ENCODE results near the gene TPP2. TPM values are rescaled to one million over a fixed set of nuclear protein-coding genes. Genes with fewer than 3 reads are reported as not detected.

The TPP2 gene
- total and polyA plus RNA-seq, 2 donors from 2014 or later = 14.7 to 42.2 TPM

DNA sequence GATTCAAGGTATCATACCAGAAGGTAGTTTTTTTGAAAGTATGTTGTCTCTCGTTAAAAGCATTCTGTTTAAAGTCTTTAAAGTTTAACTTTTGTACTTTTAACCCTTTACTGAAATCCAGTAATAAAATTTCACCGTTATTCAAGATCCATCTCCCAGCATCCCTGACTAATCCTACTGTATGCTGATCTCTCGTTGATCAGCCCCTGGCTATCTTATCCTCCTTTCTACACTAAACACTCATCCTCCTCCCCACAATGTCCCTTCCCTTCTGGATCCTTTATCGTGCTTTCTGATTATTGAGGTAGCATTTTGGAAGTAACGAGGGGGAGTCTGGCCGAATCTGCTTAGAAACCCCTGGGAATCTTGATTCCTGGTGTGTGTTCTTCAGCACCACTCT lies 1.3 kb downstream of the TPP2 start:
- intact Hi-C loops (cut with DNase I) = no loop called here
- no peak overlapping the region for H3K27ac ChIP-seq (ENCODE audit: low read depth in 2 of 2, low read length in 2 of 2)
- TF ChIP-seq, protein P1, sequence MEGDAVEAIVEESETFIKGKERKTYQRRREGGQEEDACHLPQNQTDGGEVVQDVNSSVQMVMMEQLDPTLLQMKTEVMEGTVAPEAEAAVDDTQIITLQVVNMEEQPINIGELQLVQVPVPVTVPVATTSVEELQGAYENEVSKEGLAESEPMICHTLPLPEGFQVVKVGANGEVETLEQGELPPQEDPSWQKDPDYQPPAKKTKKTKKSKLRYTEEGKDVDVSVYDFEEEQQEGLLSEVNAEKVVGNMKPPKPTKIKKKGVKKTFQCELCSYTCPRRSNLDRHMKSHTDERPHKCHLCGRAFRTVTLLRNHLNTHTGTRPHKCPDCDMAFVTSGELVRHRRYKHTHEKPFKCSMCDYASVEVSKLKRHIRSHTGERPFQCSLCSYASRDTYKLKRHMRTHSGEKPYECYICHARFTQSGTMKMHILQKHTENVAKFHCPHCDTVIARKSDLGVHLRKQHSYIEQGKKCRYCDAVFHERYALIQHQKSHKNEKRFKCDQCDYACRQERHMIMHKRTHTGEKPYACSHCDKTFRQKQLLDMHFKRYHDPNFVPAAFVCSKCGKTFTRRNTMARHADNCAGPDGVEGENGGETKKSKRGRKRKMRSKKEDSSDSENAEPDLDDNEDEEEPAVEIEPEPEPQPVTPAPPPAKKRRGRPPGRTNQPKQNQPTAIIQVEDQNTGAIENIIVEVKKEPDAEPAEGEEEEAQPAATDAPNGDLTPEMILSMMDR (IDR thresholded peaks at IDR 0.05; ENCODE audit: borderline replicate concordance, extremely low read depth, insufficient read depth) = no peak

DNA sequence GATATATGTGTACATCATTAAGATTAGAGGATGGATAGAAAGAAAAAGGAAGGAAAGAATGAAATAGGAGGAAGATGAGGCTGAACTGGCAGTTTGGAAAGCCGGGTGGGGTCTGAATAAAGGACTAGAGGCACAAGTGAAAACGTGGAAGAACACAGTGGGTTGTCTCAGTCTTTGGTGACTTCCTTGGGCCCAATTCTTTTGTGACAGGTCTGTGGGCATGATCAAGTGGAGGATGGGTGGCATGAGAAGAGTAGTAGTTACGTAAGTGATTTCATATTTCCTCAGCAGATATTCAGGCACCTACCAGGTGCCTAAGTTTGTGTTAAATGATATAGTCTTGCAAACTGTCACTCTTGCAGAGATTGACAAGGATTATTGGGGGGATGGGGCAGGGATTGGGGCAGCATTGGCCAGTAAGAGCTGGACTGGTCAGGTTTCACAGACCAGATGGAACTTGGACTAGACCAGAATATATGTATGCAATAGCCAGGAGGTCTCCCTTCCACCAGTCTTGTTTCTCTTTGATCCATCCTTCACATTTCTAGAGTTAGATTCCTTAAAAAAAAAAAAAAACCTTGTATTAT lies 2.7 kb downstream of the TPP2 start:
- no peak overlapping the region for H3K4me3 ChIP-seq (ENCODE audit: low read length in 3 of 3)
- no peaks in the 10 kb centered on the region for H3K9me3 ChIP-seq (ENCODE audit: control insufficient read depth in 2 of 3, insufficient read depth in 1 of 3, low read length in 3 of 3)
- H3K36me3 ChIP-seq (ENCODE audit: control insufficient read depth in 2 of 3, insufficient read depth in 3 of 3, low read length in 3 of 3) = no peaks in the 10 kb centered on the region
- intact Hi-C loops (cut with DNase I) = no loop called here
- H3K9ac ChIP-seq (ENCODE audit: low read length in 3 of 3) = no peak overlapping the region
- no peaks in the 10 kb centered on the region for H3K27me3 ChIP-seq (ENCODE audit: control insufficient read depth, insufficient read depth, low read length)
- FAIRE-seq = no peak
- TF ChIP-seq, protein P1 (IDR thresholded peaks at IDR 0.05; ENCODE audit: borderline replicate concordance, extremely low read depth, insufficient read depth) = no peak
- H3K27ac ChIP-seq (ENCODE audit: low read depth in 2 of 2, low read length in 2 of 2) = no peak overlapping the region
- no peak for DNase-seq
- H3K4me1 ChIP-seq (ENCODE audit: control insufficient read depth in 2 of 3, insufficient read depth in 2 of 3, low read depth in 1 of 3, low read length in 3 of 3) = peaks cover 2 to 11% (median 5%) of the 10 kb centered on the region in 3 donors

More for the DNA sequence above, 1.3 kb downstream of the TPP2 start:
- H3K27me3 ChIP-seq (ENCODE audit: control insufficient read depth, insufficient read depth, low read length) = no peaks in the 10 kb centered on the region
- H3K36me3 ChIP-seq (ENCODE audit: control insufficient read depth in 2 of 3, insufficient read depth in 3 of 3, low read length in 3 of 3) = no peaks in the 10 kb centered on the region
- no peaks in the 10 kb centered on the region for H3K9me3 ChIP-seq (ENCODE audit: control insufficient read depth in 2 of 3, insufficient read depth in 1 of 3, low read length in 3 of 3)
- peak overlapping the region; percentile 83 to 99 (median 92) for H3K4me3 ChIP-seq (ENCODE audit: low read length in 3 of 3)
- peaks cover 2 to 11% (median 5%) of the 10 kb centered on the region in 3 donors for H3K4me1 ChIP-seq (ENCODE audit: control insufficient read depth in 2 of 3, insufficient read depth in 2 of 3, low read depth in 1 of 3, low read length in 3 of 3)
- FAIRE-seq (no peak), DNase-seq (peak in 1 of 5 donors; percentile 19)
- peak overlapping the region; percentile 66 to 100 (median 86) for H3K9ac ChIP-seq (ENCODE audit: low read length in 3 of 3)

DNA sequence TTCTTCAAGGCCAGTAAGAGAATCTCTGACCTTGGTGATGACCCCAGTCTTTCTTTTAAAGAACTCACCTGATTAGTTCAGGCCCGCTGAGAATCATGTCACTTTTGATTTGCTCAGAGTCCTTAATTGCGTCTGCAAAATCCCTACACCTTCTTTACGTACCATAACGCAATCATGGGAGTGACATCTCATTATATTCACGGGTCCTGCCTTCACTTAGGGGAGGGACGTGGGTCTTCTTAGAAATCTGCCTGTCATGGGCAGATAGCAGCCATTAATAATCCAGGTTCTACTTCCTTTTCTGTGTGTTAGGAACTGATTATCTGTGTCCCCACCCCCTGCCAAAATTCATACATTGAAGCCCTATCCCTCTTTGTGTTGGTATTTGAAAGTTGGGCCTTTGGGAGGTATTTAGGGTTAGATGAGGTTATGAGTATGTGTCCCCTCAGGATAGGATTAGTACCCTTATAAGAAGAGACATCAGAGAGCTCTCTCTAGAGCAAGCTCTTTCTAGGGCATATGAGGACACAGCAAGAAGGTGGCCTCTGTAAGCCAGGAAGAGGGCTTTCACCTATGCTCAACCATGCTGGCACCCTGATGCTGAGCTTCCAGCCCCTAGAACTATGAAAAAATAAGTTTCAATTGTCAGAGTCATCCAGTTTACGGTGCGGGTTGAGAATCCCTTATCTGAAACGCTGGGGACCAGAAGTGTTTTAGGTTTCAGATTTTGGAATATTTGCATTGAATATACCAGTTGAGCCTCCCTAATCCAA lies 9.9 kb downstream of the TPP2 start:
- Histone ChIP-seq H3K9me3 (ENCODE audit: control insufficient read depth in 2 of 3, insufficient read depth in 1 of 3, low read length in 3 of 3) (no peaks in the 10 kb centered on the region), H3K4me3 (ENCODE audit: low read length in 3 of 3) (no peak overlapping the region), H3K27me3 (ENCODE audit: control insufficient read depth, insufficient read depth, low read length) (no peaks in the 10 kb centered on the region), H3K36me3 (ENCODE audit: control insufficient read depth in 2 of 3, insufficient read depth in 3 of 3, low read length in 3 of 3) (peaks cover 5 to 18% (median 13%) of the 10 kb centered on the region in 3 donors), H3K9ac (ENCODE audit: low read length in 3 of 3) (no peak overlapping the region), H3K4me1 (ENCODE audit: control insufficient read depth in 2 of 3, insufficient read depth in 2 of 3, low read depth in 1 of 3, low read length in 3 of 3) (no peaks in the 10 kb centered on the region), H3K27ac (ENCODE audit: low read depth in 2 of 2, low read length in 2 of 2) (no peak overlapping the region)
- DNase-seq = no peak
- TF ChIP-seq, protein P1 (IDR thresholded peaks at IDR 0.05; ENCODE audit: borderline replicate concordance, extremely low read depth, insufficient read depth) = no peak
- intact Hi-C loops (cut with DNase I) = no loop called here
- FAIRE-seq = no peak
